Thyroid gland (tissue), 4 donors: ENCODE data around the gene HIC1.

Experiments
- CTCF ChIP-seq, 6 experiments: fragments of 200-600 bp in 3 of 6; fragments of 450-650 bp in 3 of 6; sonication (generic) in 3 of 6; IDR thresholded peaks; one replicate each; pipeline ENCODE4 v1.5.1; 2016 to 2019; ENCODE audit warnings: antibody characterized with exemption in 6 of 6, mild to moderate bottlenecking in 2 of 6, inconsistent platforms in 1 of 6, moderate library complexity in 1 of 6
- POLR2A ChIP-seq, 2 donors: fragments of 450-650 bp; IDR thresholded peaks; one replicate each; pipeline ENCODE4 v1.6.1; 2017; ENCODE audit warnings: antibody characterized with exemption in 2 of 2, mild to moderate bottlenecking in 2 of 2, moderate library complexity in 1 of 2

- TF ChIP-seq POLR2A (IDR thresholded peaks at IDR 0.05): no peak
- TF ChIP-seq CTCF (IDR thresholded peaks at IDR 0.05): no peak
Observed at GRCh38 chr17:2089021-2089422, 34.1 kb downstream of the HIC1 start.
